ENCODE measurements around the gene IRF2.

DNA sequence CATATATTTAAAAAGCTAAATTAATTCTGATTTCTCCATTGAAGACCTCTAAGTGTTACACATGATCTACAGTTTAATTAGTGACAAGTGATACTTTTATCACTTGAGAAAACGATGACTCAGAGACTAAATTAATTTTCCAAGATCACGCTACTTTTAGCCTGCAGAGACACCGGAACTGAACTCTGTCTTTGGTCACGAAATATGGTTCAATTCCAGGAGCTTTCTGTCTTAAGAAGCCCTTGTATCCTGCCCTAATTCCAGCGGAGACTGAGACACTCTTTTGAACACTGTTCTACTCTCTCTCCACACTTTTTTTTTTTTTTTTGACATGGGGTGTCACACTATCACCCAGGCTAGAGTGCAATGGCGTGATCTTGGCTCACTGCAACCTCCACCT lies 63.6 kb downstream of the IRF2 start:
- TF ChIP-seq EZH2phosphoT487 (IDR thresholded peaks at IDR 0.05; ENCODE audit: insufficient read depth, low read depth), result no peak
- TF ChIP-seq EZH2 (IDR thresholded peaks at IDR 0.05; ENCODE audit: insufficient read depth, poor library complexity, severe bottlenecking), result no peak

All from GM23248 (cell line).